Ramos (cell line): ENCODE results near the gene NRP2.

Experiments
- in situ Hi-C: fragments of 300-500 bp; cut with MboI; formaldehyde crosslinking; loops from one replicate; pipeline ENCODE4 v1.14.3; 2022; ENCODE audit warnings: low sequenced_read_pairs; ENCODE audit not compliant: unreplicated experiment

Gene NRP2

GRCh38 chr2:205705511-205706349, 23.4 kb downstream of the NRP2 start:
- in situ Hi-C loops = no loop called here

- in situ Hi-C loops = no loop called here
Measured at GRCh38 chr2:205706769-205707381, 24.6 kb downstream of the NRP2 start.

GRCh38 chr2:205708231-205708631, 25.9 kb downstream of the NRP2 start:
- in situ Hi-C loops = no loop called here

- in situ Hi-C loops = no loop called here
Measured at GRCh38 chr2:205709319-205709718, 27.0 kb downstream of the NRP2 start.

GRCh38 chr2:205712508-205712907, 30.2 kb downstream of the NRP2 start:
- in situ Hi-C loops = no loop called here

GRCh38 chr2:205713086-205713485, 30.8 kb downstream of the NRP2 start:
- in situ Hi-C loops = no loop called here

GRCh38 chr2:205714058-205714776, 31.9 kb downstream of the NRP2 start:
- in situ Hi-C loops = no loop called here

- in situ Hi-C loops = no loop called here
Measured at GRCh38 chr2:205714789-205715720, 32.8 kb downstream of the NRP2 start.

GRCh38 chr2:205715831-205716525, 33.7 kb downstream of the NRP2 start:
- in situ Hi-C loops = no loop called here

- in situ Hi-C loops = no loop called here
Measured at GRCh38 chr2:205717175-205717846, 35.0 kb downstream of the NRP2 start.

GRCh38 chr2:205717999-205718398, 35.7 kb downstream of the NRP2 start:
- in situ Hi-C loops = no loop called here

- in situ Hi-C loops = no loop called here
Measured at GRCh38 chr2:205719847-205720246, 37.5 kb downstream of the NRP2 start.

- in situ Hi-C loops = no loop called here
Measured at GRCh38 chr2:205720451-205720902, 38.2 kb downstream of the NRP2 start.

- in situ Hi-C loops = no loop called here
Measured at GRCh38 chr2:205721057-205721449, 38.8 kb downstream of the NRP2 start.

- in situ Hi-C loops = no loop called here
Measured at GRCh38 chr2:205722283-205722918, 40.1 kb downstream of the NRP2 start.

GRCh38 chr2:205723179-205723578, 40.9 kb downstream of the NRP2 start:
- in situ Hi-C loops = no loop called here

- in situ Hi-C loops = no loop called here
Measured at GRCh38 chr2:205725059-205725458, 42.8 kb downstream of the NRP2 start.

GRCh38 chr2:205726506-205726905, 44.2 kb downstream of the NRP2 start:
- in situ Hi-C loops = no loop called here
